H54 (cell line): ENCODE results near the gene GPRIN1.

Experiments used
- DNase-seq: peaks from one replicate; pipeline ENCODE4 v3.0.0; 2011; ENCODE audit warnings: low spot score, mixed read lengths; ENCODE audit not compliant: insufficient read length
- FAIRE-seq: peaks from 3 replicates; lab custom pipeline; 2011; peaks lifted over from hg19 to GRCh38; lab: Jason Lieb, UNC
- POLR2A ChIP-seq: IDR thresholded peaks from 2 replicates; pipeline ENCODE4 v1.6.1; 2011; ENCODE audit warnings: low read depth, mild to moderate bottlenecking, low read length

Gene GPRIN1

GRCh38 chr5:176589039-176589769 lies 20.8 kb downstream of the GPRIN1 start:
- DNase-seq (no peak), FAIRE-seq (no peak)
- no peak for TF ChIP-seq POLR2A

GRCh38 chr5:176588297-176588696 lies 21.7 kb downstream of the GPRIN1 start:
- no peak for TF ChIP-seq POLR2A
- DNase-seq (no peak), FAIRE-seq (no peak)

DNA sequence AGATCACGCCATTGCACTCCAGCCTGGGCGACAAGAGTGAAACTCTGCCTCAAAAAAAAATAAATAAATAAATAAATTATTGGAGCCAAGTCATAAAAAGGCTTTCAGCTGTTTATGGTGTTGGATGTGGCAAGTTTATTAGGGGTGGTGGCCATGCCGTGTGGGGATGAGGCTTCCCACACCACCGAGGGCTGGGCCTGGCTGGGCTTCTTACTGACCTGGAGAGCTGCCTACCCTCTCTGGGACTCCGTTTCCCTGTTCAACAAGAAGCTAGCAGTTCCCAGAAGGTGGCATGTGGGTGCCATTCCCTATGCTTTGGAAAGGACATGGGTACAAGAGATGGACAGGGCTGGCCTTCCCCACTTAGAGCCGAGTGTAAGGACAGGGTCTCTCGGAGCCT lies 22.6 kb downstream of the GPRIN1 start:
- DNase-seq (no peak), FAIRE-seq (no peak)

DNA sequence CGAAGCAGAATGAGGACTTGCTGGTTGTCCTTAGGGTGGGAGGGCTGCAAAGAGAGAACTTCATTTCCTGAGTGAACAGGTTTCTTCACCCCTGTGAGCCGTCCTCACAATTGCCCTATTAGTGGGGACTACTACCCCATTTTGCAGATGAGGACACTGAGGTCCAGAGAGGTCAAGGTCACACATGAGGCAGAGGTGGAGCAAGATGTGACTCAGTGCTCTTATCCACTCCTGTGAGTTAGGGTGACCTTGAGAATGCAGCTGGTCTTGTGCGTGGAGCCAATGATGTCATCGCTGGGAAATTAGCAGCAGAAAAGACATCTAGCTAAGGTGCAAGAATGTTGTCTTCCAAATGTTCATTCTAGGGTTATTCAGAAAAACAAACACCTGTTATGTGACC lies 26.9 kb downstream of the GPRIN1 start:
- FAIRE-seq = no peak
- TF ChIP-seq POLR2A = no peak
- no peak for DNase-seq

More for the DNA sequence above, 22.6 kb downstream of the GPRIN1 start:
- no peak for TF ChIP-seq POLR2A

DNA sequence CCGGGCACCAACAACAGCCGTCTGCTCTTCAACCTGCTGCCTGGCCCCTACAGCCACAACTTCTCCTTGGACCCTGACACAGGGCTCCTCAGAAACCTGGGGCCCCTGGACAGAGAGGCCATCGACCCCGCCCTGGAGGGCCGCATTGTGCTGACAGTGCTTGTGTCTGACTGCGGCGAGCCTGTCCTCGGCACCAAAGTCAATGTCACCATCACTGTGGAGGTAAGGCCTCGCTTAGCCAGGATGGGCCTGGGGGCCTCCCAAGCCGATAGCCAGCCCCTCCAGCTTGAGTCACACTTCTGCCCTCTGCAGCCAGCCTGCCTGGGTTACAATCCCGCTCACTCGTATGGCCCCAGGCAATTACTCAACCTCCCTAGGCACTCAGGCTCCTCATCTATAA lies 28.6 kb downstream of the GPRIN1 start:
- no peak for FAIRE-seq
- DNase-seq = no peak
- no peak for TF ChIP-seq POLR2A

DNA sequence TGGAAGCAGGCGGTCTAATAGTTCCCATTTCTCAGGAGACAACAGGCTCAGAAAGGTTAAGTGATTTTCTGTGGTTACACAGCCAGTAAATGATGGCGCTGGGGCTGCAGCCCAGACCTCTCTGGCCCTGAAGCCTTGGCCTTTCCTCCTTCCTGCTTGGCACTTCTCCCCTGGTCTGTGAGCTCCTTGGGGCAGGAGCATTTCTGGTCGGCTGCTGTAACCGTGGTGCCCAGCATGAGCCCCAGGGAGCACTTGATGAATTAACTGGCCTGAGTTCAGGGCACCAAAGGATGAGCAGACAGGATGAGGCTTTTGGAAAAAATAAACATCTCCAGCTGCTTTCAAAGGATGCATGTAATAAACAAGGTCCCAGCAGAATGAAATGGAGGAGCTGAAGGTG lies 30.6 kb downstream of the GPRIN1 start:
- FAIRE-seq (no peak), DNase-seq (no peak)
- TF ChIP-seq POLR2A = no peak

- 0 out of 2 replicates have a peak, but pooled peaks have one; percentile 5 for TF ChIP-seq POLR2A
- DNase-seq (peak; percentile 53), FAIRE-seq (no peak)
Observed at GRCh38 chr5:176578391-176578808, 31.6 kb downstream of the GPRIN1 start.

DNA sequence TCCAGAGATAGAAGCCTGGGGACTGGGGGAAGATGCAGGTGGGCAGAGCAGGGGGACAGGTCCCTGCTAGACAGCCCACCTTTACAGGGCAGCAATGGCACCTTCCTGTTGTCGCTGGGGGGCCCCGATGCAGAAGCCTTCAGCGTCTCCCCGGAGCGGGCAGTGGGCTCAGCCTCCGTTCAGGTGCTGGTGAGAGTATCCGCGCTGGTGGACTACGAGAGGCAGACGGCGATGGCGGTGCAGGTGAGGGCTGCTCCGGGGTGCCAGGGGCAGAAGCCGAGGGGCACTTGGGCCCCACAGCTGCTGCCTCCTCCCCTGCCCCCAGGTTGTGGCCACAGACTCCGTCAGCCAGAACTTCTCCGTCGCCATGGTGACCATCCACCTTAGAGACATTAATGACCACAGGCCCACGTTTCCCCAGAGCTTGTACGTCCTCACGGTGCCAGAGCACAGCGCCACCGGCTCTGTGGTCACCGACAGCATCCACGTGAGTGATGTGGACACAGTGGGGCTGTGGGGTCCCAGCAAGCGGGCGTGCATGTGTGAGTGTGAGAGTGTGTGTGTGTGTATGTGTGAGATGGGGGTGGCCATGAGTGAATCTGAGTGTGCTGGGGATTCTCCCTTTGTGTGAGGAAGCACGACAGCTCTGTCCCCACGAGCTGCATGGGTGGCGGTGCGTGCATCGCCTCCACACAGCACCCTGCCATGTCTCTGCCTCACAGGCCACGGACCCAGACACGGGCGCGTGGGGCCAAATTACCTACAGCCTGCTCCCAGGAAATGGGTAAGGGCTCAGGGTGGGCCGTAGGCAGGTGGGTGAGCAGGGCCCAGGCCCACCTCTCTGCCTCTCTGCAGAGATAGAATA lies 32.4 kb downstream of the GPRIN1 start:
- TF ChIP-seq POLR2A = no peak
- DNase-seq = no peak
- no peak for FAIRE-seq

DNA sequence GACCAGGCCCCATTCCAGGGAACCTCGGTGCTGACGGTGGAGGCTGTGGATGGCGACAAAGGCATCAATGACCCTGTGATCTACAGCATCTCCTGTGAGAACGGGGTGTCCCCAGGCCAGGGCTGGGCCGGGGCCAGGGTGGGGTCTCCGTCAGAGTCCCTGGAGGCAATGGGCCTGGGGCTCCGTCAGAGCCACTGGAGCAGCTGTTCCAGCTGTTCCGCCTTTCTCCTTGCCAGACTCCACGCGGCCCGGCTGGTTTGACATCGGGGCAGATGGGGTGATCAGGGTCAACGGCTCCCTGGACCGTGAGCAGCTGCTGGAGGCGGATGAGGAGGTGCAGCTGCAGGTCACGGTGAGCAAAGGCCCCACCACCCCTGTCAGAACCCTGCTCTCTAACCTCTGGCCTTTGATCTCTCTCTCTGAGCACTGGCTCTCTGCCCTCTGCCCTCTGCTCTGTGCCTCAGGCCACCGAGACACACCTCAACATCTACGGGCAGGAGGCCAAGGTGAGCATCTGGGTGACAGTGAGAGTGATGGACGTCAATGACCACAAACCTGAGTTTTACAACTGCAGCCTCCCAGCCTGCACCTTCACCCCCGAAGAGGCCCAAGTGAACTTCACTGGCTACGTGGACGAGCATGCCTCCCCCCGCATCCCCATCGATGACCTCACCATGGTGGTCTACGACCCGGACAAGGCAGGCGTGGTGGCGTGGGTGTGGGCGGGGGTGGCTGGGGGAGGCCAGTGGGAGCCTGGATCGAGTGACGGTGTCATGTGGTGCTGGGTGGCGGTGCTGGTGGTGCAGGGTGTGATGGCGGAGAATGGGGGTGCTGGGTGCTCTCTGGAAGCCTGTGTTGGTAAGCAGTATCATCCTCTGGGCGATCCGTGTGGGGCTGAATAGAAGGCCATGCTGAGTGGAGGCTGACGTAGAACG lies 34.2 kb downstream of the GPRIN1 start:
- no peak for FAIRE-seq
- DNase-seq = no peak
- no peak for TF ChIP-seq POLR2A

- TF ChIP-seq POLR2A = no peak
- FAIRE-seq (no peak), DNase-seq (no peak)
Observed at GRCh38 chr5:176575066-176575465, 34.9 kb downstream of the GPRIN1 start.

DNA sequence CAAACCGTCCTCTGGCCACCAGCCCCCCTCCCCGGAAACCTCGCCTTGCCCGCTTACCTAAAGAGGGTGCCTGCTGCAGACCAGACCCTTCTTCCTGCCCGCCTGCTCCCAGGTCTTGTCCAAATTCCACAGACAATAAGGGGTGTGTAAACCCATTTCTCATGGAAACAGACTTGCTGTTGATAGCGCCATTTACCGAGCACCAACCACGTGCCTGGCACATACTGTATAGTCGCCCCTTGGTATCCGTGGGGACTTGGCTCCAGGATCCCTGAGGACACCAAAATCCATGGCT lies 35.7 kb downstream of the GPRIN1 start:
- DNase-seq = no peak
- TF ChIP-seq POLR2A = no peak
- no peak for FAIRE-seq

DNA sequence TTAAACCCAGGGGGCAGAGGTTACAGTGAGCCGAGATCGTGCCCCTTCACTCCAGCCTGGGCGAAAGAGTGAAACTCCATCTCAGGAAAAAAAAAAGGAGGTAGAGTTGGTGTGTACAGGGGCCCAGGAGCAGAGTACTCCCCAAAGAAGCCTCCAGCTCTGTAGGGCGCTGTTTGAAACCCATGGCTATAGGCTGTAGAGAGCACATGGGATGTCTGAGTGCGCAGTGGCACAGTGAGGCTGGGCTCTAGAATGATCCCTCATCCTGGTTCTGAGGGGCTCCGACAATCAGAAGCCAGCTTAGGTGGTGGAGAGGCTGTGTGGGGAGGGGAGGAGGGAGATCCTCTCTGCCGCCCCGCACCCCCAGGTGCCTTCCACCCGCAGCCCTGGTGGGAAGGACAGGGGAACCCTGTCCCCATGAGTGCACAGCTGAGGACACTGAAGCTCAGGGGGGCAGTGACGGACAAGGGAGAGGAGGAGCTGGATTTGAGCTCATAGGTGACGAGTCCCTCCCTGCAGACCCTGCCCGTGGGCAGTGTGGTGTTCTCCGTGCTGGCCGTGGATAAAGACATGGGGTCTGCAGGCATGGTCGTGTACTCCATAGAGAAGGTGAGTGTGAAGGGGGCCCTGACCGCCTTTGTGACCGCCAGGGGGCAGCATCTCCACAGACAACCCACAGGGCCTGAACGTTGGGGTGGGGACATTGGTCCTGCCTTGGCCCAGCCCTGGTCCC lies 36.2 kb downstream of the GPRIN1 start:
- FAIRE-seq = no peak
- no peak for TF ChIP-seq POLR2A
- DNase-seq = peak; percentile 70

- TF ChIP-seq POLR2A = no peak
- no peak for FAIRE-seq
- DNase-seq = no peak
Observed at GRCh38 chr5:176570044-176570443, 39.9 kb downstream of the GPRIN1 start.
